HG03066 (cell line): ENCODE results near the gene PYCR2.
A peak's percentile ranks its signal among the peaks of the same experiment; 100 is the strongest.
"Not testable (repeated sequence)": the region's sequence is repeated elsewhere in the genome, so short reads cannot be mapped to it uniquely, and the experiment has no call there.

Experiments used
- ATAC-seq: cut with Tn5 transposase; IDR thresholded peaks from one replicate; pipeline ENCODE4 v1.9.1; 2021; ENCODE audit warnings: low read depth; ENCODE audit not compliant: unreplicated experiment

PYCR2 gene

DNA sequence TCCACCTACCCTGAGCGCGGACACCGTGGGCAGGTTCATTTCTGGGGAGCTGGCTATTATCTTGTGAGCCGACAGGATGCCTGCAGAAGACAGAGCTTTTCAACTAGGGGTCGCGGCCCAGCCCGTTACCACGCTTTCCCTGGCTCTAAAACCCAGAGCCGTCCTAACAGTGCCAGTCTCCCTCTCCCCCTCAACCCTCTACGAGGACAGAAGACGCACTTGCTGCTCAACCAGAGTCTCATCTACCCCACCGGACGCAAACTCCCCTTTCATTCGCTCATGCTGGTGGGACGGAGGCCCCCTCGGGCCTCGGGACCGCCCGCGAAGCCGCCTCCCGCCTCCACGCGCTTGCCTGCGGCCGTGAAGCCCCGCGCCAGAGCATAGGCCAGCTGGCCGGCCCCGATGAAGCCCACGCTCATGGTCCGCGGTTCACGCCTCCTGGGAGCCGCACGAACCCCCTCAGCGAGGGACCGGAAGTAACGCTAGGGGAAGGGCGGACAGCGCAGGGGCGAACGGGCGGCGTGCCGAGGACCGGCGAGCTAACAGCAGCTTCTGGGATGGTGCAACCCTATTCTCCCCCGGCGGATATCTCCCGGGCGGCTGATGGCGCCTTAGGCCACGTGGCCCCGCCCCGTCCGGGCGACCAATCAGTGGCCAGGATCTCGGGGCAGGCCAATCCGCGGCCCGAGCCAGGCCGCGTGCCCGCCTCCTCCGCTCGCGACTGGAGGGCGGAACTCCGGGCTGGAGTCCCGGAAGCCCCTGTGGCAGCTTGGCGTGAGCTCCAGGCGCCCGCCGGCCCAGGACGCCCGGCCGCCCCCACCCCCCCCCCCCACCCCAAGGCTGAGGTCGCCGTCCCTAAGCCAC is at the start of gene PYCR2:
Gene PYCR2 (minus strand): TSS at position 559 of the 864 bp plus-strand sequence. CDS start 140 bp downstream, at position 419.
- ATAC-seq = peak; percentile 98

DNA sequence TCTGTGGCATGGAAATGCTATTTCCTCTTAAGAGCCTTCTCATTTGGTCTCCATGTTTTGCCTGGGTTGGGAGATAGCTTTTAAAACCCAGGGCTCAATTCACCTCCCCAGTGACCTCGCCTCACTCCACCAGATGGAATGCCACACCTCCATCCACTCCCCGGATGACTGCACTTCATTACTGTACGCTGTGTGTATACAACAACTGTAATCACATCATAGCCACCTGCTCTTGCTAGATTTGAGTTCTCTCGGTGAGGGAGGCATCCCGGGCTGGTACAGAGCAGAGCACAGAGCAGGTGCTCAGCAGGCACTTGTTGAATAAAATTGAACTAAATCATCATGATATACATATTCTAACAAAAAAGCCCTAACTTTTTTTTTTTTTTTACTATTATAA is 49.1 kb upstream of the PYCR2 start:
- no peak for ATAC-seq

DNA sequence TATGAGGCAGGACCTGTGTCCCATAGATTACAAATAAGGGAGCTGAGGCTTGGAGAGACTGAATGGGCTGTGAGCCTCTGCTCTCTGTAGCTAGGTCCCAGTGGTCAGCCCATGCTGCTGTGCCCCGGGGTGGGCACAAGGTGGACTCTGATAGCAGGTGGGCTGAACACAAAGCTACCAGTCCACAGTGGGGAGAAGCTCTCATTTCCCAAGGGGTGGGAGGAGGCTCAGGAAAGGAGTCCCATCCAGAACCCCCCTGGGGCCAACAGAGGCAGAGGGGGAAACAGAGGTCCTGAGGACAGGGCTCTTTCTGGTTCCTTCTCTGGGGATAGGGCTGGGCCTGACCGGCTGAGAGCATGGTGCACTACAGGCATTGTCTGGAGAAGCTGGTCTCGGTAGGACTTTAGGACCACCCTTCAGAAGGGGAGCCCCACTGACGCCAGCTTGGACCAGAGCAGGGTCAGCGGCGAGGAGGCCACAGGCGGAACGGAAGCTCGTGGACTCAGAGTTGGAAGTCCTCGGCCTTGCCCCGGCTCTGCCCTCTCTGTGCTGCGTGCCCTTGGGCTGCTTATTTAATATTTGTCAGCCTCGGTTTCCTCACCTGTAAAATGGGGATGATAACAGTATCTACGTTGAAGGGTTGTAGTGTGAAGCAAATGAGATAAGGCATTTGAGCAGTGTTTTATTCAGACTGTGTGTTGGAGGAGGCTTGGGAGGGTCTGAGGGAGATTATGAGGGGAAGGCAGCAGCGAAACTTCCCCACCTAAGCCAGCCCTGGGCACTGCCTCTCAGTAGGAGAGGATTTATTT is 48.5 kb upstream of the PYCR2 start:
- no peak for ATAC-seq

DNA sequence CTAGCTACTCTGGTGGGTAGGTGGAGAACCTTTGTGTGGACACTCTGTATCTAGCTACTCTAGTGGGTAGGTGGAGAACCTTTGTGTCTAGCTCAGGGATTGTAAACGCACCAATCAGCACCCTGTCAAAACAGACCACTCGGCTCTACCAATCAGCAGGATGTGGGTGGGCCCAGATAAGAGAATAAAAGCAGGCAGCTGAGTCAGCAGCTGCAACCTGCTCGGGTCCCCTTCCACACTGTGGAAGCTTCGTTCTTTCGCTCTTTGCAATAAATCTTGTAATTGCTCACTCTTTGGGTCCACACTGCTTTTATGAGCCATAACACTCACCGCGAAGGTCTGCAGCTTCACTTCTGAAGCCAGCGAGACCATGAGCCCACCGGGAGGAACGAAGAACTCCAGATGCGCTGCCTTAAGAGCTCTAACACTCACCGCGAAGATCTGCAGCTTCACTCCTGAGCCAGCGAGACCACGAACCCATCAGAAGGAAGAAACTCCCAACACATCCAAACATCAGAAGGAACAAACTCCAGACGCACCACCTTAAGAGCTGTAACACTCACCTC is 46.6 kb upstream of the PYCR2 start:
- ATAC-seq = not testable (repeated sequence)

DNA sequence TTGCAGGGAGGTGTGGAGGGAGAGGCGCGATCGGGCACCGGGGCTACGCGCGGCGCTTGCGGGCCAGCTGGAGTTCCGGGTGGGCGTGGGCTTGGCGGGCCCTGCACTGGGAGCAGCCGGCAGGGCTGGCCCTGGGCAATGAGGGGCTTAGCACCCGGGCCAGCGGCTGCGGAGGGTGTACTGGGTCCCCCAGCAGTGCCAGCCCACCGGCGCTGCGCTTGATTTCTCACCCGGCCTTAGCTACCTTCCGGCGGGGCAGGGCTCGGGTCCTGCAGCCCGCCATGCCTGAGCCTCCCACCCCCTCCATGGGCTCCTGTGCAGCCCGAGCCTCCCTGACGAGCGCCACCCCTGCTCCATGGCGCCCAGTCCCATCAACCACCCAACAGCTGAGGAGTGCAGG is 45.7 kb upstream of the PYCR2 start:
- not testable (repeated sequence) for ATAC-seq

DNA sequence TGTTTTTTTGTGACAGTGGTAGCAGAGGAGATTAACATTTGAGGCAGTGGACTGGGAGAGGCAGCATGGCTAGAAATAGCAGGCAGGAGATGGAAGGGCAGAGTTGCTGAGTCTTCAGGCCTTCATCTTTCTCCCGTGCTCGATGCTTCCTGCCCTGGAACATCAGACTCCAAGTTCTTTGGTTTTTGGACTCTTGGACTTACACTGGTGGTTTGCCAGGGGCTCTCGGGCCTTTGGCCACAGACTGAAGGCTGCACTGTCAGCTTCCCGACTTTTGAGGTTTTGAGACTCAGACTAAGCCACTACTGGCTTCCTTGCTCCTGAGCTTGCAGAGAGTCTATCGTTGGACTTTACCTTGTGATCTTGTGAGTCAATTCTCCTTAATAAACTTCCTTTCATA is 41.2 kb upstream of the PYCR2 start:
- no peak for ATAC-seq

DNA sequence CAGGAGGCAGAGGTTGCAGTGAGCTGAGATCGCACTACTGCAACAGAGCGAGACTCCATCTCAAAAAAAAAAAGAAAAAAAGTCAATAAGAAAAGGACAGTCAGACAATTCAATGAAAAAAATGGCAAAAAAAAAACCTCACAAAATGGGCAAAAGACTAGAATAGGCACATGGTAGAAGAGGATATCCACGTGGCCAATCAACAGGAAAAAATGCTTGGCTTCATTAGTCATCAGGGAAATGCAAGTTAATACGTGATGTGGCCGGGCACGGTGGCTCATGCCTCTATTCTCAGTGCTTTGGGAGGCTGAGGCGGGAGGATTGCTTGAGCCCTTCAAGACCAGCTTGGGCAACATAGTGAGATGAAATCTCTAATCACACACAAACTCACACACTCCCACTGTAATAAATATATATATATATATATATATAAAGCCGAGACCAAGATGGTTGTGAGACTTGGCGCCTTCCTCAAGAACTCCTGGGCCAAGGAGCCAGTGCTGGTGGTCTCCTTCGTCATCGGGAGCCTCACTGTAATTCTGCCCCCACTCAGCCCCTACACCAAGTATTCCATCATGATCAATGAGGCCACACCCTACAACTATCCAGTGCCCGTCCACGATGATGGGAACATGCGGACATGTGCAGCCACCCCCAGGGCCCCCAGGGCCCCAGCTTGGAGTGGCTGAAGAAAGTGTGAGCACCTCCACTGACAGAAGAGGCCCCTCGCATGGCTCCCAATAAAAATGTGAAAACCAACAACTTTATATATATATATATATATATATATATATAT is 39.9 kb upstream of the PYCR2 start:
- ATAC-seq = no peak

DNA sequence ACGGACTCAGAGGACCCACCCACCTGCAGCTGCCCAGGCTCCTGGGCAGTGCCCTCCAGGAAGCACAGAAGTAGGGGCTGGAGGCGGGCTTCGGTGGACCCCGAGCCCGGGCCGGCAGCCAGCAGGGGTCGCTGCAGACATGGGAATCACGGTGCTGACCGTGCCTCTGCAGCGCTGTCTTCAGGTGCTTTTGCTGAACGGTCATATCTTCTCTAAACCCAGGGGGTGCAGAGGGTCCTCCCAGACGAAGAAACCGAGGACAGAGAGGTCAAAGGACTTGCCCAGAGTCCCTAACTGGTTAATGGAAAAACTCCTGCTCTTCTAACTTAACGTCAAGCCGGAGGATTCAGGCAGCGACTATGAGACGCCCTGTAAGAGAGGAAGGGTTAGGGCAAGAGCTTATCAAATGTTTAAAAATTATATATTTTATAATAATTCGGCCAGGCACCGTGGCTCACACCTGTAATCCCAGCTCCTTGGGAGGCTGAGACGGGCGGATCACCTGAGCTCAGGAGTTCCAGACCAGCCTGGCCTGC is 38.5 kb upstream of the PYCR2 start:
- no peak for ATAC-seq

DNA sequence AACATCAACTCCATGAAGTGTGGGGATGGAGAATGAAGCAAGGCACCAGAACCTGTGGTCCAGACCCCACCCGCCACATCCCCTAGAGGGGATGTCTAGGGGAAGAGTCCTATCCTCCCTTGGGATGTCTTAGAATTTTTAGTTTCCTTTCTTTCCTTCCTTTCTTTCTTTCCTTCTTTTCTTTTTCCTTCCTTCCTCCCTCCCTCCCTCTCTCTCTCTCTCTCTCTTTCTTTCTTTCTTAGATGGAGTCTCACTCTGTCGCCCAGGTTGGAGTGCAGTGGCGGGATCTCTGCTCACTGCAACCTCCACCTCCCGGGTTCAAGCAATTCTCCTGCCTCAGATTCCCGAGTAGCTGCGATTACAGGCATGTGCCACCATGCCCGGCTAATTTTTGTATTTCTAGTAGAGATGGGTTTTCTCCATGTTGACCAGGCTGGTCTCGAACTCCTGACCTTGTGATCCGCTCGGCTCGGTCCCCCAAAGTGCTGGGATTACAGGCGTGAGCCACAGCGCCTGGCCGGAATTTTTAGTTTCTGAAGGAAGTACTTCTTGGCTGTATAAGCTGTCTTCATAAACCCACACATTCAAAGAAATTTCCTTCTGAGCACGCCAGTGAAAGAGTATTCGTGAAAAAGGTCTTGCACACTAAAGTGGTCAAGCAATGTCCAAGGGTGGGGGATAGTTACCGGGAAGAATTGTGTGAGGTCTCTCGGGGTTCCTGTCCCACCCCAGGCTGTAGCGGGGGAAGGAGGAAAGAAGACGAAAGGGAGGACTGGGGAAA is 37.8 kb upstream of the PYCR2 start:
- ATAC-seq = no peak

DNA sequence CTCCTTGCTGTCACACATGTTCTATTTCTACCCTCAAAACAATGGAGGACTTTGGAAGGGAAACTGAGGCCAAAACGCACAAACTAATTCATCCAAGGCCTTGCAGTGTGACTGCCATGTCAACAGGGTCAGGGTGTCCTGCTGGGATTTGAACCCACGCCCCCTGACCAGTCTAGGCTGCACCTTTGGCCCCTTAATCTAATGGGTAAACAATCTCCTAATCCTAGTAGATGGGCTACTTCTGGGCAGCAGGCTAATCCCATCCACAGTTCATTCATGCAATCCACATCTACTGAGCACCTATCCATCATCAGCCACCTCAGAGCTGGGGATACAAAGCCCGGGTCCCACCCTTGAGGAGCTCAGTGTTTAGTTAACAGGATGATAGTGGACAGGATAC is 34.0 kb upstream of the PYCR2 start:
- ATAC-seq = no peak

DNA sequence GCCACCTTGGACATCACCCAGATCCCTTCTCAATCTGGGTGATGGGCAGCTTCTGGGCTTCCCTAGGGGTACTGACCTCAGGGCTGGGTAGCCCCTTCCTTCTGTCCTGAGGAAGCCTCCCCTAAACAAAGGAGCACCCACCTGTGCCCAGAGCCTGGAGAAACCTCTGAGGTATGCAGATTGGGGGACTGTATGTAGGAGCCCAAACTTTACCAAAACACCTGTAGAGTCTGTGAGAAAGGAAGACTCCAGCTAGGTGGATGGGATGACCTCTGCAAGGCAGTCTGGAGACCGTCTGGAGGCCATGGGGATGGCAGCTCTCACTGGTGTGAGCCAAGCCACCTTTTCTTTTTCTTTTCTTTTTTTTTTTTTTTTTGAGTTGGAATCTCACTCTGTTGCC is 30.7 kb upstream of the PYCR2 start:
- ATAC-seq = no peak

DNA sequence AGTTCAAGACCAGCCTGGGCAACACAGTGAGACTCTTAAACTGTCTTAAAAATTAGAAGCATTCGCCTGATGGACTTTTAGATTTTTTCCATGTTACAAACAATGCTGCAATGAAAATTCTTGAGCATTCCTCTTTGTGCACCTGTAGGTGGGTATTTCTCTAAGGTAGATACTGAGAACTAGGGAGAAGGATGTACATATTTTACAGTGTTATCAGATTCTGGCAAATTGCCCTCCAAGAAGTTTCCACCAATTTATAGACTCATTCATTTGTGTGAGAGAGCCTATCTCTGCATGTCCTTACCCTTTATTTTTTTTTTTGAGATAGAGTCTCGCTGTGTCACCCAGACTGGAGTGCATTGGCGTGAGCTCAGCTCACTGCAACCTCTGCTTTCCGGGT is 29.3 kb upstream of the PYCR2 start:
- ATAC-seq = no peak

DNA sequence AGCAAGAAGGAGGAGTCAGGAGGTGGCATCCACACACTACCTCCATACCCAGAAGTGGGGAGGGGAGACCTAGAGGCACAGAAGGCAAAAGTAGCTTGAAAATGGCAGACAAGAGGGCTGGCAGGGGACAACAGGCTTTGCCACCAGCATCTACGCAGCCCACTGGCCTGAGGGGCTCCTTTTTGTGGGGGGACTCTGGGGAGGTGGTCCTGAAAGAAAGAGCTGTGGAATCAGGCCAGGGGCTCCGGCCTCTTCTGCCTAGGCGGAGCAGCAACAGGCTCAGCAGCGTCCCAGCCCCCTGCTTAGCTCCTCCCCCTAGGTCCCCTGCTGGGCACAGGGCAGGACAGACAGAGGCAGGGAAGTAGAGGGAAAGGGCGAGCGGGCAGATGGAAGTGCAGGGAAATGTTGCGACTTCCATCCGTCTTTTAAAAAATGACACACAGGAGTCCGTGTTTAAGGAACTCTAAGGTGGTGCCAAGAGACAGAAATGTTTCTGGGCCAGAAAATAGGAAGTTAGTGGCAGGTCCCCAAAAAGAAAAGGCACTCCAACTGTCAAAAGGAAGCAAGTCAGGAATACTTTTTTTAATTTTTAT is 27.0 kb upstream of the PYCR2 start:
- ATAC-seq = no peak

DNA sequence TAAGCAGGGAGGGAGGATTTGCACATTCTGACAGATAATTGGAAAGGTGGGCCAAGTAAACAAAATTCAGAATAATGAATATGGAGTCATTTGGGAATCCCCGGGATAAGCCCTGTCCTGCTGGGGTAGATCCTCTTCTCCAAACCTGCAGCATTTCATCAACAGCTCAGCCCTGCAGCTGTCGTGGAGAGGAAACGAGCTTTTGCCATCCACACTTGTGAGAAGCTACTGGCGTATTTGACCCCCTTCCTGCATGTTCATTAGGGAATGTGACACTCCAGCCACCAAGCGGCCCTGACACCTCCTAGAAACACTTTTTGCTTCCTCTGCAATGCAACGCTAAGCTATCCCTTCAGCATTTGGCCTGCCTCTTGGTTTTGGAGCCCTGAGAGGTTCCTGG is 25.0 kb upstream of the PYCR2 start:
- ATAC-seq = no peak

DNA sequence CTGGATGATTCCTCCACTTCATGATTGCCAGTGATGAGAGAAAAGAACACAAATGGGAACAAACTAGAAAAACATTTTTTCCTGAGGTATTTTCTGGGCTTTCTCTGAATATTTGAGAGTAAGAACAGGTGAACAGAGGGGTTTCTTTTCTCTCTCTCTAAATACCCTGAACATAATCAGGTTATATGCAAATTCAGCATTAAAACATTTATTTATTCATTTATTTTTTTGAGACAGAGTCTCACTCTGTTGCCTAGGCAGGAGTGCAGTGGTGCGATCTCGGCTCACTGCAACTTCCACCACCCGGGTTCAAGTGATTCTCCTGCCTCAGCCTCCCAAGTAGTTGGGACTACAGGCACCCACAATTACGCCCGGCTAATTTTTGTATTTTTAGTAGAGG is 22.8 kb upstream of the PYCR2 start:
- no peak for ATAC-seq

DNA sequence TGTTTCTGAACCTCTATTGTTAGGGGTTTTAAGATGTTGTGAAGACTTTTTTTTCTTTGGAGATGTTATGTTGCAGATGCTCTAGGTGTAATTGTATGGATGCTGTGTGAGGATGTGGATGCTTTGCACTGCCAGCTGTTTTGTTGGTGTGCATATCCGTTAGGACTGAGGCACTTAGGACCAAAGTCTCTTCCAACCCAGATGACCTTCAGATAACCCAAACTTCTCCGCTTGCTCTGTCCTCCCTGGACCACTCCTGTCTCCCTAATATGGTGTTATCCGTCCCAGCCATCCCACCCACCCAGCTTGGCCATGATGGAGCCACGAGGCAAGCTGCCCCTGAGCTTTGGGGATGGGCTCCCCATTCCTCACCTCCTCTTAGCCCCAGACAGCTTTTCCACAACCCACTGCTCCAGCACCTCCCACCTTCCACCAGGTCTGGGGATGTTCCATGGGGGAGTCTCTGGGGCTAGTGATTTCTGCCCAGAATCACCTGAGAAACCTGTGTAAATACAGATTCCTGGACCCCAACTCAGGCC is 22.1 kb upstream of the PYCR2 start:
- ATAC-seq = no peak

DNA sequence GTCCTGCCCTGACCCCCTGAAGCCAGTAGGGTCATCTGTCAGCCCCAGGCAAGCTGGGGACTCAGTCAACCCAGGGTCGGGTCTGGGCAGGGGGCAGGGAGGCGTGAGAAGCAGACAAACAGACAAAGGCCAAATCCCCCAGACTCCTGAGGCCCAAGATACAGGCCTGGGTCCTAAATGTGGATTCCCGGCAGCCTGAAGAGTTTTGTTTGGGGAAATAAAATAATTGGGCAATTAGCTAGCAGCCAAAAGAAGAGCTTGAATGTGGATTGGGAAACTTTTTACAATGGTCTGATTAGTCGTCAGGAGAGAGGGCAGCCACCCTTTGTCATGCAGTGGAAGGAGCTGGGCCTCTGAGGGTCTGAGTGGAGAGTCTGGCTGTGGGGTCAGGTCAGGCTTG is 21.5 kb upstream of the PYCR2 start:
- no peak for ATAC-seq

DNA sequence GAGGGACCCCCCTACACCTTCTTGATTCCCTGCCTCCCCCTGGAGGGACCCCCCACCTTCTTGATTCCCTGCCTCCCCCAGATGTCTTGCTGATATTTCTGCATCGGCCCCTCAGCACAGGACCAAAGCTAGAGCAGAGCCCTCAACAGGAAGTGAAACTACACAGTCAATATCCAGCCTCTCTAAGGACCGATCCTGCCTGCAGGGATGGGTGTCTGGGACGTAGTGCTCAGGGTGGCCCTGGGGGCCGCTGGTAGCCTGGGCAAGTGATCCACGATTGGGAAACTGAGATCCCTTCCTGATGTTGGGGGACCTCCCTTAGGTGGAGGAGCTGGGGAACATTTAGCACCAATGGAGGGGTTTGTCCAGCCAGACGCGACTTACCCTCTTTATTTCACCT is 20.9 kb upstream of the PYCR2 start:
- peak; percentile 56 for ATAC-seq

DNA sequence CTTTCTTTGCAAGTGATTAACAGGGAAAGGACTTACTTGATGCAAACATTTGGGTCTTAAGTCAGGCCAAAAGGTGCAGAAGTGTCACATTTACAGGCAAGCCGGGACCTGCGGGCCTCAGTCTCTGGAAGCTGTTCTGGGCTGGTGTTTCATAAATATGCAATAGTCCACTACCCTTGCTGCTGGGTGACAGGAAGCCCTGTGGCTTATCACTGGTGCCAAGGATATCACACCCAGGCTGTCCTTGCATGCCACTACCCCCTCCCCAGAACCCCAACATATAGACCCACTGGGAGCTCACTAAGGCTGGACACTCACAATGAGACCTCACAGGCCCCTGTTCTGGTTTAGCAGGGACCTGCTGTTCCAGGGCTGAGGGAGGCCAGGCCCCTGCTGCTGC is 20.3 kb upstream of the PYCR2 start:
- no peak for ATAC-seq
